ENCODE results near the gene SNAPIN.
"Not testable (repeated sequence)": the region's sequence is repeated elsewhere in the genome, so short reads cannot be mapped to it uniquely, and the experiment has no call there.

Gene SNAPIN

DNA sequence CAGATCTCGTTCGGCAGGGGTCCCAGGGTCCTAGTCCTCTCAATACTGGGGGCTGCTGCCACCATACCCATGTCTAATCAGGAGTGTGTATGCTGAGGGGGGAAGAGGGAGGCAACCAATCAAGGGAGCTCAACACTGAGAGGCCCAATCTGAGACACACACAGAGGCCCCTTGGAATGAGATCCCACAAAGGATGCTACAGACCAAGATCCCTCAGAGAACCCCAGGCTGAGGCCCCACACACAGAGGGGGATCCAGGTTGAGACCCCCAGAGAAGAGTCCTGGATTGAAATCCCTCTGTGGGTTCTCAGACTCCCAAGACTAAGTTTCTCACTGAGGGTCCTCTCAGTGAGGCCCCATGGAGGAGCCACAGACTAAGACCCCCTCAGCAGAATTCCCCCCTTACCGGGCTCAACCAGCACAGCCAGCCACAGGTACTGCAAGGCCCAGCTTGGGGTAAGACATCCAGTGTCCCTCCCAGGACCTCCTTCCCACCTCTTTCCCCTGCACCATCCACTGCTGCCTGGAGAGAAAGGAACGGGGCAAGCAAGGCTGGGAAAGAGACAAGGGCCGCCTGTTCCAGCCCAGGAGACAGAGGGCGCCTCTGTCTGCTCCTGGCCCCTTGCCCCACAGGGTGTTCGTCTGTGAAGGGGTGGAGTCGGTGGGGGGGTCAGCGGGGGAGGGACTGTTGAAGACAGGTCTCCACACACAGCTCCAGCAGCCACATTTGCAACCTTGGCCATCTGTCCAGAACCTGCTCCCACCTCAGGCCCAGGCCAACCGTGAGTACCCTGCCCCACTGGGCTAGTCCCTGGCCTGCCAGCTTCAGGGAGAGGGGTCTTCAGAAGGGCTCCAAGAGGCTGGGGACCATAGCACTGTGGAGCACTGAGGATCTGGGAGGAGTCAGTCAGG, 30.5 kb upstream of the SNAPIN start, which contains the start of gene S100A1:
Gene S100A1, plus strand, starts transcription at position 720 of the 912 bp plus-strand sequence. CDS start 2,088 bp downstream, outside the sequence.
- DNase-seq: no peak

DNA sequence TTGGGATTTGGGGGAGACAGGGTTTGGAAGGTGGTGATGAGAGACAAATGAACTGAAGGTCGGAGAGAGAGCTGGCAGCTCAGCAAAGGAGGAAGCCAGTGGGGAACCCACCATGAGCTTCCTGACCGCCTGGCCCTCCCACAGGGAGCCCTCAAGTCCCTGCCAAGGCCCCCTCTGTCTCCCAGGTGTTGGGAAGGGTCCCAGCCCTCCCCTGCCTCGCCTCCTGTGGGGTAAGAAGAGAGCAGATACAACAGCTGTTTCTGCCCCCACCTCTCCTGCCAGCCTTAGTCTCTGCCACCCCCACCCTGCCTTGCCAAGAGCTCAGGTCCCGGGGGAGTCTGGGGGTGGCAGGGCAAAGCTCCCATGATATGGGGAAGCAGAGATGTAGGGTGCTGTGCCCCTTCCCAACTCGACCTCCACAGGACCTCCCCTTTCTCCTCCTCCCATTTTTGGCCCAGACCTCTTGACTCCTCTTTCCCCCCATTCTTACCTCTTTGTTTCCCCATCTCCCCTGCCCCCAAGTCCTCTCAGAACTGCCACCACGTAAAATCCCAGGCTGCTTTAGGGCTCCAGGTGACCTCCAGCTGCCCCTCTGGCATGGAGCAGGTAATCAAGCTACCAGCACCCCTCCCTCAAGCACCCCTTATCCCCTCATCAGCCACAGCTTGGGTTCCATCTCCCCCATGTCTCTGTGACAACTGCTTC, 29.7 kb upstream of the SNAPIN start:
- DNase-seq: no peak

DNA sequence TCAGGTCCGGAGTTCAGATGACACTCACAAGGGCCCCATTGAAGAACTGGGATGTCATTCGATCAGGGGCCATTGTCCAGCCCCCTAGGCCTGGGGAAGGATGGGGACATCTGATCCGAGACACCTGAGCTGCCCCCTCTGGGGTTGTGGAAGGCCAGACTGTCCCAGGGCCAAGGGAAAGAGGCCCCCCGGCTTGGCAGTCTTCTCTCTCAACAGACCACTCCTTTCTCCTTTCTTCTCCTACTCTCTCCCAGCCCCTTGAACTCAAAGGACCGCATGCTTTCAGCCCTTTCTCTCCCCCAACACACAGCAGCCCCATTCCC, 29.2 kb upstream of the SNAPIN start:
- DNase-seq: no peak

DNA sequence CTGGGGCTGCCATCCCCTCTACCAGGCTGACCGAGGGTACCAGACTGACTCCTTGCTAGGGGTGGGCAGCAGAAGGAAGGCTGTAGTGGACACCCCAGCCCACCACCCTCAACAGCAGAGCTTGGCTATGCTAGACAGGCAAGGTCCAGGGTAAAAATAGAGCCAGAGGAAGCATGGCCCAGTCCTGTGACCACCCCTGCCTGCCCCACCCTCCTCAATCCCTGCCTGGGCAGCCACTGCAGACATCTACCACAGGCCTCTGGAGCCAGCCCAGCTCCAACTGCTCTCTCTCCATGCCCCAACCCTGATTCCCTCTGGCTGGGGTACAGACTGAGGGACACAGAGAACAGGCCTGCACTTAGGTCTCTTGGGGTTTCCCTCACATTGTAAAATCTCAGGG, 28.5 kb upstream of the SNAPIN start:
- no peak for DNase-seq

DNA sequence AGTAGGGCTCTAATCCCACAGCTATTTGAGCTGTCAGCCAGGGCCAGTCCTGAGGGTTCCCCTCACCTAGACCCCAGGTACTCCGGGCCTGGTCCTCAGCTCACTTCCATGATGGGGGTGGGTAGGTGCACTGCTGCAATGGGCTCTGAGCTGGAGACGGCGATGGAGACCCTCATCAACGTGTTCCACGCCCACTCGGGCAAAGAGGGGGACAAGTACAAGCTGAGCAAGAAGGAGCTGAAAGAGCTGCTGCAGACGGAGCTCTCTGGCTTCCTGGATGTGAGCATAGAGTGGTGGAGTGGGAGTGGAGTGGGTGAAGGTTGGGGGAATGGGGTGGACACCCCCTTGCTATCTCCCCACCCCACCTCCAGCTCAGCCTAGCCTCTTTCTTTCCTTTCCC, 28.1 kb upstream of the SNAPIN start:
- DNase-seq: no peak

DNA sequence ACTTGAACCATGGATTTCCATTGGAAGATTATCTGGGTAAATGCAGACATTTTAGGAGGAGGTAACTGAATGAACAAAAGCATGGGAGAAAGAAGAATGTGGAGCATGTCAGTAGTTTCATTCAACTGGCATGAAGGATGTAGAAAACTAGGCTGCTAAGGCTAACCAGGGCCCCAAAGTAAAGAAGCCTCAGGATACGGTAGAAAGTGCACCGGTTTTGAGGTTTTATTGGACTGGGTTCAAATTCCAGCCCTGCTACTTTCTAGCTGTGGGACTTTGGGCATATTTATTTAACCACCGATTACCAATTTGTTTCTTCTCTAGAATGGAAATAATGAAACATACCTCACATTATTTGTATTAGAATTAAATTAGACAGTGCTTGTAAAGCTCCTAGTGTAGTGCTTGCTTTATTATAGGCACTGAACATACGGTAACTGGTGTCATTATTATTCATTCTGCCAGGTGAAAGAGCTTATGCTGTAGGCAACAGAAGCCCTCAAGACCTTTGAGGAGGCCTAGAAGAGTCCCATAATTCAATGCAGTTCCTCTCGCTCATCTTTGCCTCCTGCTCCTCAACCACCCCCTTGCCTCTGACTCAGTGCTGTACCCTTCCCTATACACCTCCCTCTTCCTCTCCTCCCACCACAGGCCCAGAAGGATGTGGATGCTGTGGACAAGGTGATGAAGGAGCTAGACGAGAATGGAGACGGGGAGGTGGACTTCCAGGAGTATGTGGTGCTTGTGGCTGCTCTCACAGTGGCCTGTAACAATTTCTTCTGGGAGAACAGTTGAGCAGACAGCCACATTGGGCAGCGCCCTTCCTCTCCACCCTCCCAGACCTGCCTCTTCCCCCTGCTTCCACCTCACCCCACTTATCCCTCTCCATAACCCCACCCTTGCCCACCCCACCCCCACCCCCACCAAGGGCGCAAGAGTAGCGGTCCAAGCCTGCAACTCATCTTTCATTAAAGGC, 27.2 kb upstream of the SNAPIN start:
- DNase-seq: no peak

DNA sequence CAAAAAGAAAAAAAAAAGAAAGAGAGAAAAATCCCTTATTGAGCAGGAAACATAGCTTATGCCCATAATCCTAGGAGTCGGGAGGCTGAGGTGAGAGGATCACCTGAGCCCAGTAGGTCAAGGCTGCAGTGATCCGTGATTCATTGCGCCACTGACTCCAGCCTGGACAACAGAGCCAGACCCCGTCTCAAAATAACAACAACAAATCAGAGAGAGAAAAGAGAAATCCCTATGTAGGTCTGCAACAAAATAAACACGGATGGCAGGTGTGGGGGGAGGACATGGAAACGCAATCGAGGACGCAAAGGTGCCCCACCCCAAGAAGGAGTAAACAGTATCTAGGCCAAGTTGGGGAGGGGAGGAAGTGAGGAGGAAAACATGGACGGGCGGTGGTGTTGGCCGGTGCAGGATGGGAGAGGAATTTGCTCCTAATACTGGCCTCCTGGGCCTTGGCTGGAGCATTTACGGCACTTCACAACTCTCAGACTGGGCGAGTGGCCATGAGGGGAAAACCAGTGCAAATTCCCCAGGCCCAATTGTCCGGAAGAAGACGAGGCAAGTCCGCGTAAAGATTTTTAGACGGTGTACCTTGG, 25.2 kb upstream of the SNAPIN start:
- no peak for DNase-seq

DNA sequence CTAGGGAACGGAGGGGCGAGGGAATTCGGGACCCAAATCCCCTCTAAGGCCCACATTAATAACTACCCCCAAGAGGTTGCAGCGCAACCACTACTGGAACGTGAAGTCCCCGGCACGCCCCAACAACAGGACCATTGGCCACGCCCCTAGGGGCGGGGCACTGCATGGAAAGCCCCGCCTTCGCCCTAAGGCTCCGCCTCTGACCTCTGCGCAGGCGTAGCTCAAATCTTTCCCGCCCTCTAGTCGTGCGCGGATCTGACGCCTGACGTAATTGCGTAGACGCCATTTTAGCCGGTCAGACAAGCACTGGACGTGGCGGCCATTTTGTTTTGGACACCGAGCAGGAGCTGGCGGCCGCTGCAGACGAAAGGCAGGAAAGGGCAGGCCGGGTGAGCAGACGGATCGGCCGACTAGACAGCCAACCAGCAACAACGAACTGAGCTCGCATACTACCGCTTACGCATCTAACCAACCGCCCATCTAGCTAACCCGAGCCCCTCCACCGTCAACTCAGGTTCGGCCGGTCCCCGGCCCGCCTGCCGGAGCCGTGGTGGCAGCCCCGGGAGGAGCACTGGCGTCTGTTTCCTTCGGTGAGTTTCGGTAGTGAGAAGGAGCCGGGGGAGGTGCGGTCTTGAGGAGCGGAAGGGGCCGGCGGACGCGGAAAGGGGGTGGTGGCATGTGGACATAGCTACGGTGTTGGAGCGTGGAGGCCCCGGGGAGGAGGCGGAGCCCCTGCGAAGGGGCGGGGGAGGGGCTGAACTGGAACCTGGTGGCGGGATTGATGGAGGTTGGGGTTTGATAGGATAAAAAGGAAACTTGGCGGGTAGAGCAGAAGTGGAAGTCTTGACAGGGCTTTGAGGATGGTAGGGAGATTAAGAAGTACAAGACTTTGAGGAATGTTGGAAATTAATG, 24.5 kb upstream of the SNAPIN start, which contains the start of gene CHTOP:
Gene CHTOP, plus strand, starts transcription at position 313 of the 912 bp plus-strand sequence. CDS start 2,523 bp downstream, outside the sequence.
- peak; percentile 97 for DNase-seq

DNA sequence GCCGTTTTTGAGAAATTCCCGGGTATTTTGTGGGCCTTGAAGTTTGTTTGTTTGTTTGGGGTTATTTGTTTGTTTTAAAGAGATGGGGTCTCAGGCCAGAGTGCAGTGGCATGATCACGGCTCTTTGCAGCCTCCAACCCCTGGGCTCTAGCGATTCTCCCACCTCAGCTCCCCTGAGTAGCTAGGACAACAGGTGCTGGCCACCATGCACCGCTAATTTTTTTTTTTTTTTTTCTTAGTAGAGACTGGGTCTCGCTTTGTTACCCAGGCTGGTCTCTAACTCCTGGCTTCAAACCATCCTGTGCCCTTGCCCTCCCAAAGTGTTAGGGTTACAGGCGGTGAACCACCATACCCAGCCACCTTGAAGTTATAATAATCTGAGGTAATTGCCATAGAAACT, 22.6 kb upstream of the SNAPIN start:
- no peak for DNase-seq

DNA sequence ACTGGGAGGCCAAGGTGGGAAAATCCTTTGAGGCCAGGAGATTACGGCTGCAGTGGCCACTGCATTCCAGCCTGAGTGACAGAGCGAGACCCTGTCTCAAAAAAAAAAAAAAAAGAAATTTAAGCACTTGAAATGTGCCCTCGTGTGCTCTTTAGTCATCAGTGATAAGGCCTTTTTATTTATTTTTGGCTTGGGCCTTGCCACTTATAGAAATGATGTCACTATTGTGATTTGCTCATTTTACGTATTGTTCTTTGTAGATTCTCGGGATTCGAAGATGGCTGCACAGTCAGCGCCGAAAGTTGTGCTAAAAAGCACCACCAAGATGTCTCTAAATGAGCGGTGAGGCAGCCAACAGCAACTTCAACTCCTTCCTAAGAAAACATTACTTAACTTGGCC, 22.2 kb upstream of the SNAPIN start:
- DNase-seq: no peak

DNA sequence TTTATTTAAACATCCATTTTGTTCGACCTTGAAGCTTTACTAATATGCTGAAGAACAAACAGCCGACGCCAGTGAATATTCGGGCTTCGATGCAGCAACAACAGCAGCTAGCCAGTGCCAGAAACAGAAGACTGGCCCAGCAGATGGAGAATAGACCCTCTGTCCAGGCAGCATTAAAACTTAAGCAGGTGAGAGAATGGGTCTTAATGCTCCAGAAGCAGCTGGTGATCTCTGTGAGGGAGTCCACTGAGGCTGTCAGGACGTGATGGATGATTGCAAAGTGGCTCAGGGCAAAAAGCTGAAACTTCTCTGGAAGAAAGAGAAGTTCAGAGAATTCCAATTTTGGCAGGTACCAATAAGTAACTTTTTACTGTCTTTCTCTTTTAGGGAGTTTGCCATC, 20.2 kb upstream of the SNAPIN start:
- no peak for DNase-seq

DNA sequence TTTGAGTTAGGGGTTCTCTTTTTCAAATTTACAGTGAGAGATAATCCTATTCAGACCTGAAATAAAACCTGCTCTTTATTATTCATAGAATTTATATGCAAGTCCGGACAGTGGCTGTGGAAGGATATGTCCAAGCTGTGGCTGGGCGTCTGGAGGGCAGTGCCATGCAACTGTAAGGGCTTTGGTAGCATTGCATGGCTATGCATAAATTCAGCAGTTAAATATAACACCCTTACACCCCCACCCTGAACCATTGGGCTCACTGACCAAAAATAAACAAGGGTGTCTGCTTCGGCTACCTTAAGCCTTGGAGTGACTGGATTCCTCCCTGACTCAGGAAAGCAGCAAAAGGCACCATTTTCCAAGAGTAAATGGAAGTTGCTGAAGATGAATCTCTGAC, 19.2 kb upstream of the SNAPIN start:
- DNase-seq: no peak

DNA sequence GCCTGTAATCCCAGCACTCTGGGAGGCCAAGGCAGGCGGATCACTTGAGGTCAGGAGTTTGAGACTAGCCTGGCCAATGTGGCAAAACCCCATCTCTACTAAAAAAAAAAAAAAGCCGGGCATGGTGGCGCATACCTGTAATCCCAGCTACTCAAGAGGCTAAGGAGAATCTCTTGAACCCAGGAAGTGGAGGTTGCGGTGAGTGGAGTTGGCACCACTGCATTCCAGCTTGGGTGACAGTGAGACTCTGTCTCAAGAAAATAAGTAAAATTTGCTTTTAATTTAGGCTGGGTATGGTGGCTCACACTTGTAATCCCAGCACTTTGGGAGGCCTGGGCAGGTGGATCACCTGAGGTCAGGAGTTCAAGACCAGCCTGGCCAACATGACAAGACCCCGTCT, 18.3 kb upstream of the SNAPIN start:
- DNase-seq: not testable (repeated sequence)

DNA sequence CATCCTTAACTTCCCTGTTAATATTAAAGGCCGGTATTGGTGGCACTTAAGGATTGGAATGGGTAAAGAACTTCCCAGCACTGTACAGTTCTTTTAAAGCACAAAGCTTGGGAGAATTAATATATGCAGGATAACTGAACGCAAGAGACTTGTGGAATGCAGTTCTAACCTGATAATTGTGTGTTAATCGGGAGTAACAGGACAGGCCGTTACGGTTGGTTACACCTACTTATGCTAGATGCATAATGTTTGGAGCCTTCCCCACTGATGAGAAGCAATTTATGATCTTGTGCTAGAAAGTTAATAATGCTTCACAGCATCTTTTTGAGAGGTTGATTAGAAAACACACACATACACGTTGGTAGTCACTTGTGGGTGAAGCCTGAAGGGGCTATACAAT, 17.6 kb upstream of the SNAPIN start:
- DNase-seq: no peak

DNA sequence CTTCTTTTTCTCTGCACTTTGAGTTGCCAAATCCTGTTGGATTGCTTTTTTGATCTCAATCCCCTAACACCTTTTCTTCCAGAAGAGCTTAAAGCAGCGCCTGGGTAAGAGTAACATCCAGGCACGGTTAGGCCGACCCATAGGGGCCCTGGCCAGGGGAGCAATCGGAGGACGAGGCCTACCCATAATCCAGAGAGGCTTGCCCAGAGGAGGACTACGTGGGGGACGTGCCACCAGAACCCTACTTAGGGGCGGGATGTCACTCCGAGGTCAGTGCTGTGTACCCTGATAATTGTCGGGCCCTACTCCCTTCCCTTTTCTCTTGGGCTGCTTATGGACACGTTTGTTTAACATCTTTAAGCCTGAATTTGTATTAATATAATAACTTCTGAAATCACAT, 16.3 kb upstream of the SNAPIN start:
- DNase-seq: no peak

DNA sequence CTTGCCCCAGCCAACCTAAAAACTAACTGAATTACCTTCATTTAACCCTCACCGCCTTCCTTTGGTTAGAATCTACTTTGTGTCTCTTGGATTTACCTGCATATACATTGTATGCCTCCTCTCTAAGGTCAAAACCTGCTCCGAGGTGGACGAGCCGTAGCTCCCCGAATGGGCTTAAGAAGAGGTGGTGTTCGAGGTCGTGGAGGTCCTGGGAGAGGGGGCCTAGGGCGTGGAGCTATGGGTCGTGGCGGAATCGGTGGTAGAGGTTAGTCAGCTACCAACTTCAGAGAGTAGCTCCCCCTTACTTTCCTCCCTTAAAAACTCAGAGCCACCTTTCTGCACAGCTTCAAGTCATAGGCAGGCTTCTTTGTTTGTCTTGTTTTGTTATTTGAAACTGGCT, 15.4 kb upstream of the SNAPIN start:
- no peak for DNase-seq

DNA sequence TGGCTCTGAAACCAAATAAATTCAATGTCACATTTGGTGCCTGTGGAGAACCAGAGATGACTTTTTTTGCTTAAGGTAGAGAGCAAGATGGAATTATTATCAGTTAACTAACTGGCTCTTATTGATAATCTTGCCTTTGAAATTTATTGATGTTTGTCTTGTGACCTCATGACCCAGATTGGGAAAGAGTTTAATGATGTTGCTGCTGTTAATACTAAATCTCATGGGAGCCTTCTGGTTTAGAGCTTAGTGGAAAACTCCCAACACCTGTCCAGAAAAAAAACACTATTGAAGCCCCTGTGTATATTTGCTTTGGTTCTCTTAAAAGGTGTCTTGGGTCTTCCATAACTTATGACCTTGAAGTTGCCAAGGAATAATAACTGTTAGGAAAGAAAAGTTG, 14.7 kb upstream of the SNAPIN start:
- DNase-seq: no peak

DNA sequence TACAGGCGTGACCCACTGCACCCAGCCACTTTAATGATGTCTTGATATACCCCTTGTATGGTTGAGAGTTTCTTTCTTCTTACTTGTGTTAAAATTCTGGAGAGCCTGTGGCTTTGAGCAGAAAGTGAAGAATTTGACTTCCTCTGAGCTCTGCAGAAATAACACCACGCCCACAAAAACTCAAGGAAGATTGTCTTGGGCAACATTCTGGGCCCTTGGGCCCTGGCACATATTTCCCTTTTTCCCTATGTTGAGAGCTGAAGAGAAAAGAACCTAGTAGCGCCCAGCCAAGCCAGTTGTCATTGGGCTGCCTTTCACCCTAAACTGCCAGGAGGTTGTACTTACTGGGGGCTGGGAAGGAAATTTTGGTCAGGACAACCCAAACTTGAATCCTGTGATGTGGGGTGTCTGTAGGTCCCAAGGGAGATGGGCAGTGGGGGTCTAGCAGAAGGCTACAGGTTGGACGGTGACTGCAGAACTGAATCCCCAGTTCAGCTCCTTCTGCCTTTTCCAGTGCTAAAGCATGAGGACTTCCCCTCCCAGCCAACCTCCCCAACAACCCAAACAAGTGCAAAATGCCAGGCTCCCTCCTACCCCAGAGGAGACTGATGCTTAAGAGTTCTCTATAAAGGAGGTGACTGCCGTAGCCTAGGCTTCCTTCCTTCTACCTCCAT, 11.7 kb upstream of the SNAPIN start:
- no peak for DNase-seq

DNA sequence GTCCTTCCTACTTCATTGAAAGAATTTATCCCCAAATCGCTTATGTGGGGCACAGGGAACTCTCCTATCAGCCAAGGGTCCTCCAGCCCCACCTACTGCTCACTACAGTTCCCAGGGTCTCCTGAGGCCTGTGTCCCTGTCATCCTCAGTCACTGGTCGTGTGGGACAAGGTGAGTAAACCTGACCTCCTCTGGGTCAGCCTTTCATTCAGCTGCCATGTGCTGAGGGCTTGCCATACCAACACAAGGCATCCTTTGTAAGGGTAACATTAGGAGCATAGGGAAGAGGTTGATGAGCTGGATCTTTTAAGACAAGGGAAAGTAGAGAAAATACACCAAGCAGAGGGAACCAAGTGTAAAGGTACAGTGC, 11.2 kb upstream of the SNAPIN start:
- no peak for DNase-seq

DNA sequence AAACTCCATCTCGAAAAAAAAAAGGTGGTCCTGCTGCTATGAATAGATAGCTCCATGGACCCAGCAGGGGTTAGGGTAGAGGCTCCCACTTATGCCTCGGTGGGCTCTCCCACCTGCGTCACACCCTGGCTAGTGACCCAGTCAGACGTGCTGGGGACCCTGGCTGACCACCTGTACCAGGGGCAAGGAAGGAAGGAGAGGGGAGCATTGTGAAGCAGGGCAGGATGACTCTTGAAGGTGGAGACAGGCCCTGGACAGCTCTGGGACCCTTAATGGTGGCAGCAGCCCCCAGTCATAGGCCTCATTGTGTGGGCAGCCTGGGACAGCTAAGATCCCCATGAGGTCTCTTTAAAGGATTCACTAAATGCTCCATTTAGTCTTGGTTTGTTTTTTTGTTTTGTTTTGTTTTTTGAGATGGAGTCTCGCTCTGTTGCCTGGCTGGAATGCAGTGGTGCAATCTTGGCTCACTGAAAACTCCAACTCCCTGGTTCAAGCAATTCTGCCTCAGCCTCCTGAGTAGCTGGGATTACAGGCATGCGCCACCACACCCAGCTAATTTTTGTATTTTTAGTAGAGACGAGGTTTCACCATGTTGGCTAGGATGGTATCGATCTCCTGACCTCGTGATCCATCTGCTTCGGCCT, 10.4 kb upstream of the SNAPIN start:
- DNase-seq: no peak

All from NCI-H1092 treated with DMSO at 0.1 percent for 48 hours (cell line).